NCI-H2081 treated with DMSO at 0.1 percent for 48 hours (cell line): ENCODE results near the gene HEPACAM.

Experiments used
- DNase-seq: peaks from one replicate; lab custom pipeline; 2025; lab: John Stamatoyannopoulos, UW

Gene HEPACAM

GRCh38 chr11:124898711-124899110 lies 37.1 kb downstream of the HEPACAM start:
- DNase-seq = no peak

- DNase-seq = no peak
Observed at GRCh38 chr11:124898263-124898680, 37.6 kb downstream of the HEPACAM start.

- no peak for DNase-seq
Observed at GRCh38 chr11:124897674-124898262, 38.1 kb downstream of the HEPACAM start, which contains the start of gene ROBO4. ROBO4 (minus strand) TSS chr11:124897865; CDS start chr11:124897795, 70 bp downstream.

GRCh38 chr11:124896821-124897391 lies 38.9 kb downstream of the HEPACAM start:
- DNase-seq = no peak

DNA sequence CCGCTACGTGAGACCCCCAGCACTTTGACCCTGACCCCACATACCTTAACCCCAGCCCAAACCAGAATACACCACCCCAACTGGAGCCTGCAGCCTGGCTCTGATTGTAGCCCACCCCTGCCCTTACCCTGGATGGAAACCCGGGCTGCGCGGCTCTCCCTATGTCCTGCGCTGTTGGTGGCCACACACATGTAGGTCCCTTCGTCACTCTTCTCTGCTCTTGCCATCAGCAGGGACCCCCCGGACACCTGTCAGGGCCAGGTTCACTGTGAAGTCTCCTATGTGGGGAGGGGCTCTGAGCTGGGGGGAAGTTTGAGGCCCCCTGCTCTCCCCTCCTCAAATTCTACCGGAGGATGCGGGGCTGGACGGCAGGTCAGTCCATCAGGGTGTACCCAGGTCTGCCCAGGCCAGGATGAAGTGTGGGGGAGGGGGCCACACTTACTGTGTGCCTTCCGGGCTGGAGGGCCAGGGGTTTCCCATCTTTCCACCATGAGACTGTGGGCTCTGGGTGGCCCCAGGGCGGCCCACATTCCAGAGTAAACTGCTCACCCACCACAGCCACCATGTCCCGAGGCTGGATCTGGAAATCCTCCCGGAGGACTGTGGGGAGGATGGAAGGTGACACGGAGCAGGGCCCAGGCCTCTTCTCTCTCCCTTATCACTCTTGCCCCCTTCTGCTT lies 39.6 kb downstream of the HEPACAM start:
- DNase-seq = no peak

GRCh38 chr11:124895471-124895971 lies 40.3 kb downstream of the HEPACAM start:
- DNase-seq = no peak

DNA sequence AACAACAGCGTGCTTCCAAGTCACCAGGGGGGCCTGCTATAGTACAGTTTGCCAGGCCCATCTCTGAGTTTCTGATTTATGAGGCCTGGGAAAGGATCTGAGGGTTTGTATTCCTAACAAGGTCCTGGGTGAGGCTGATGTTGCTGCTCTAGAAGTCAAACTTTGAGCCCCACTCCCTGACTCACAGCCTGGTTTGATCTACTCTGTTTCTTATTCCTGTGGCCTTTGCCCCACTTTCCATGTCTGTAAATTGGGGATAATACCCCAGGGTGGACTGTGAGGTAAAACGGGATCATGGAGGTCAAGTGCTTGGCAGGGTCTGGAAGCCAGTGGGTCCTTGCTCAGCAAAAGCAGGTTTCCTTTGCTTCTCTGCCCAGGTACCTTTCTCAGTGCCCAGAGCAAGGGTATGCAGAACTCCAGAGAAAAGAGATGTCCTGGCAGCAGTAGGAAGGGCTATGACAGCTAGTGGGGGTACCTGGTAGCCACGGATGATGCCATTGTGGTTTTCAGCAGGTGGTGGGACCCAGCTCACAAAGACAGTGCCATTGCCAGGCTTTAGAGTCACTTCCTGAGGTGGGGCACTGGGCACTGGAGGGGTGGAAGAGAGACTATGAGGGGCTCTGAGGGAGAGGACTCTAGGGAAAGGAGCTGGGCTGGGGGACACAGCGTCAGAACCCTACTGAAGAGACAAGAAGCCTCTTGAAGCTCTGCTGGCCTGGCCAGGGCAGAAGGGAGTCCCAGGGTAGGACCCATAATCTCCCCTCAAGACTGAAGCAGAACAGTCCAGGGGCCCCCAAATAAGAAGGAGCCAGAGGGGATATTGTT lies 41.0 kb downstream of the HEPACAM start:
- no peak for DNase-seq

DNA sequence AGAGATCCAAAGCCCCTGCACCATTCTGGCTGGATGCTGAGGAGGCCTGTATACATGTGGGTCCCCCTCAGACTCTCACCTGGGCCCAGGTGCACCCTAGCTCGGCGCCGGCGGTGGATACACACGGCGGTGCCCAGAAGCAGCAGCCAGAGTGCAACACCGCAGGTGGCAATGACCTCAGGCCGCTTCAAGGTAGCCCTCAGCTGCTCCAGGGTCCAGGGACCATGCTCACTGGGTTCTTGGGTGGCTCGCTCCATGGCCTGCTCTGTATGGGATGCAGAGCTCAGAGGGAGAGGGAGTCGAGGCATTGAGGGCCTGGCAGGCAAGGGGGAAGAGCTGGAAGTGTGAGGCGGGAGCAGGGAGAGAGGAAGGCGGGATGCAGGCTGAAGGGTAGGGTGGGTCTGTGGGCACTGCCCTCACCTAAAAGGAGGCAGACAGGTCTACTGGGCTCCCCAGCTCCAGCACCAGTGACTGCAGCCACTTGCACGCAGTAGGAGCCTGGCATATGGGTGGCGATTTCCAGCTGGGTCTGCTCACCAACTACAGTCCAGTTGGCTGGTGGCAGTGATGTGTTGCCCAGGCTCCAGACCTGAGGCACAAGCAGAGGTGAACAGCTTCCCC lies 42.0 kb downstream of the HEPACAM start:
- DNase-seq = no peak

DNA sequence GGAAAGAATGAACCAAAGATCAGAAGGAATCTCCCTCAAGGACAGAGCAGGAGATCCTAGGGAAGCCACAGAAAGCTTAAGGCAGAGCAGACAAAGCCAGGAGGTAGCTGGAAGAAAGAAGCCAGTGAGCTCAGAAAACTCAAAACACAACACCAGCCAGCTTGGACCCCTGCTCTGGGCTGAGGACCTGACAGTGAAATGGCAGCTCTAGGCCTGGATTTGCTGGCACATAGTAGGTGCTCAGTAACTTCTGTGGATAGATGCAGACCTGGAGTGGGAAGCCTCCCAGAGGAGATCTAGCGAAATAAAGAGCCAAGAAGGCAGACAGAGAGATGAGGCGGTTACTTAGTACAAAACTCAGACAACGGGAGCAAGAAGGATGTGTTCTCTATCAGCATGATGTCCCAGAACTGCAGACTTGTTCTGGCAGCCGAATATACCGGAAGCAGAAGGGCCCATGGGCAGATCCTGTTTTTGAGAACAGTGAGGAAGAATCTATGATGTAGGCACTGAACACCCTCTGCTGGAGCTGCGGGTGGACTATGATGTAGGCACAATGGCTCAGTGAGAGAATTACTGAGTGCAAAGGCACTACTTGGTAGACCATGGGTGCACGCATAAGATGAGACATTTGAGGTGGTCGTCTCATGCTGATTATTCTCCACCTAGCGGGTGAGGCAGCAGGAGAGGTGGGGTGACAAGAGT lies 42.9 kb downstream of the HEPACAM start:
- DNase-seq = no peak

DNA sequence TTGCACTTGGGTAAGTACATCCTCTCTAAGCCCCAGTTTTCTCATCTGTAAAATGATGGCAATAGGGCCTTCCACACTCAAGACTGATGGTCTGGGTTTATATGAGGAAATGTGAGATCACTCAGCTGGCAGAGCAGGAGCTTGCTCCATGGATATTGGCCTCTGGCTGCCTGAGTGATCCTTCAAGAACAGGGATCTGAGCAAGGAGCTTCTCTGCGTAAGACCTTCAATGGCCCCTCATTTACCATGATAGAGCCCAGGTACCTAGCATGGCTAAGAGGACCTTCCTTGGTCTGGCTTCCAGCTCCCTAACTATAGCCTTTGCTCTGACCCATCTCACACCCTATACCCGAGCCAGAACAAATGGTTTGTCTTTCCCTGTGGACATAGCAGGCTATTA lies 43.7 kb downstream of the HEPACAM start:
- DNase-seq = no peak

- DNase-seq = no peak
Observed at GRCh38 chr11:124891373-124891861, 44.4 kb downstream of the HEPACAM start.

GRCh38 chr11:124890683-124891372 lies 45.0 kb downstream of the HEPACAM start:
- no peak for DNase-seq

DNA sequence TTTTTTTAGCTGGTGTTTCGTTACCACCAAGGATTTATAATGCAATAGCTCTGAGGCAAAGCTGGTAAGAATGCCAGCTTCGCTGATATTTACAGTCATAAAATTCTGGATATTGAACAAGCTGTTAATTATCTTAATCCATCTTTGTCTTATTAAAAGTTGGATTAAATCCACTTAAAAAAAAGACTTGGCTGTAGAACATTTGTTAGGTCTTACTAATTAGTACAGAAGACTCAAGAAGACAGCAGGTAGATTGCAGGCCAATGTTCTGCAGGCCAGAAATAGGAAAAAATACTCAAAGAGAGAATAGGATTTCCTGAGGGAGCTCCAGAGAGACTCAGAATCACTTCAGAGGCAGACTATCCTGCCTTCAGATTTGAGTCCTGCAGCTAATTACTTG lies 45.7 kb downstream of the HEPACAM start:
- no peak for DNase-seq

DNA sequence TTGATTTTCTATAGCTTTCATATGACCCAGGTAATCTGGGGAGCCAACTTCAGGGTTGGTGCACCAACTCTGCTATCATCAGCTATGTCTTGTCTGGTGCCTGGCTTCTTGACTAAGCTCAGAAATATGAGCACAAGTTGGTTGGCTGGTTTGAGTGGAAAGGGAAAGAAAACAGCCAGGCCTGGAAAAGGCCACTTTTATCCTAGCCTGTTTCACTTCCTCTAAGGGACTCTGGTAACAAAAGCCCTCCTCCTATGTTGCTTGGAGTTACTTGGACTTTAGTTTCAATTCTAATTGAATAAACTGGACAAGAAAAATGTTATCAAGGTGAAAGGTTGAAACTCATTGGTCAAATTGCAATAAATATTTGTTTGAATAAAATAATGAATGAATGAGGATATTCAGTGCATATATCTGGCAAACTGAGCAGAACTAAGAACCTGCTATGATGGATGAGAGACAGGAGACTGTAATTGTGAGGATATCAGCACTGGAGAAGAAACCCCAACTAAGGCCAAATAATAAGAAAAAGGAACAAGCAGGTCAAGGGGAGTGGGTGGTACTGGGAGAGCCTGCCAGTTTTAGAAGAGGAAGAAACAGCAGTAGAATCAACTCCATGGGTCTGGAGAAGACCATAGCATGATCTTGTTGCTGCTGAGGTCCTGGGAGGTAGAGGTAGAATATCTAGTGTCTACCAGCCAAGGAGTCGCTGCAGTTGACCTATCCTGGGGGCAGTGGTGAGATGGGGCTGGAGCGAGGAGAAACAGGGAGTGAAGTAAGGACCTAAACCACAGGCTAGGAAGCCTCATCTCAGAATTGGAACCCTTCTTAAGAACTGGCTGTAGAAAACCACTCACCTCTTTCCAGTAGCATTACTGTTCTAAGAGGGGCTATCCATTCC lies 46.4 kb downstream of the HEPACAM start:
- no peak for DNase-seq

DNA sequence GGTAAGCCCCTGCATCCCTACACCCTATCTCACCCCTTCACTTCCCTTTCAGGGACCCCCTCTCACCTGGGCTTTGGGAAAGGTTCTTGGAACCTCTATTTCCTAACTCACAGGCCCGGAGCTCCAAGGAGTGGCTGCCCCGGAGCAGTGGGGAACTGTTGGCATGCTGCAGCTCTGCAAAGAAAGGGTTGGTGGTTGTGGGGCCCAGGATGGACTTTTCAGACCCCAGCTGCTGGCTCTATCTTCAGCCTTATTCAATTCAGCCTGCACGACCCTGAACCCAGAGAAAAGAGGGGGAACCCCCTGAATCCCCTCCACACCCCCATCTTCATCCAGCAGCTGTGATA lies 48.2 kb downstream of the HEPACAM start:
- no peak for DNase-seq

- no peak for DNase-seq
Observed at GRCh38 chr11:124886978-124887666, 48.7 kb downstream of the HEPACAM start.

DNA sequence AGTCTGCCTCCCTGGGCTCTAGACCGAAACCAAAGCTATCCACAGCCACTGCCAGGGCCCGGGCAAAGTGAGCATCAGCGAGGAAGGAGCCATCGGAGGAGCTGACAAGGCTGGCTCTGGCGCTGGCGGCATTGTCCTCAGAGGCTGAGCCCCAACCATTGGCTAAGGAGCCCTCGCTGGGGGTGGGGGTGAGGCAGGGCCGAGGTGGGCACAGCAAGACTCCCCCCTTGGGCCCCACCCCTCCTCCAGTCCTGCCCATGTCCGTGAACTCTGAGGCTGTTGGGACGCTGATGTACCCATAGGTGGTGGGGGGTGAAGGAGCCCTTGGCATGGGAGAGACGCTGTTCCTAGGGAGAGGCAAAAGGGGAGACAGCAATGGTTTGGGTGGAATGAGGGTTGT lies 49.4 kb downstream of the HEPACAM start:
- no peak for DNase-seq

DNA sequence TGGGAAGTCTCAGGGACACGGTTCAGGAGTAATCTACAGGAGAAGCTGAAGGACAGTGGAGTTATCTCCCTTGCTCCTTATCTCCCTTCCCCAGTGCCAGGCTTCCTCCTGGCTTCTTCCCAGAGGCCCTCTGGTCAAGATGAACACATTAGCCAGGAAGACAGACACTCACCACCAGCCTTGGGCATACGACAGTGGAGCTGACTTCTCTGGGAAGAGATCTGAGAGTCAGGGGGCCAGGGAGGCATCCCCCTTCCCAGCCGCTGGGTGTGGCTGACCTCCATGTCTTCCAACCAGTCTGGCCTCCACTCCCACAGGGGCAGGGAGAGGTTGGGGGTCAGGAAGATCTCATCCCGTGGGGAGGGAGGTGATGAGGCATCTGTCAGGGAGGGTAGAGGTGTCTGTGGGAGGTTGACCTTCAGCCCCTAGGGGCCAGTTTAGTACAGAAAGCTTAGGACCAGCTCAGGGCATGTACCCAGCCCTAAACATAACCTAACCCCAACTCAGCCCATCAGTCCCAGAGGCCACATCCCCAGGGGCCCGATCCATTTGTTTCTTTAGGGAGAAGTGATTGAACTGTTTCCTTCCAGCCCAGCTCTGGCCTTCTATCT lies 50.9 kb downstream of the HEPACAM start:
- DNase-seq = no peak

DNA sequence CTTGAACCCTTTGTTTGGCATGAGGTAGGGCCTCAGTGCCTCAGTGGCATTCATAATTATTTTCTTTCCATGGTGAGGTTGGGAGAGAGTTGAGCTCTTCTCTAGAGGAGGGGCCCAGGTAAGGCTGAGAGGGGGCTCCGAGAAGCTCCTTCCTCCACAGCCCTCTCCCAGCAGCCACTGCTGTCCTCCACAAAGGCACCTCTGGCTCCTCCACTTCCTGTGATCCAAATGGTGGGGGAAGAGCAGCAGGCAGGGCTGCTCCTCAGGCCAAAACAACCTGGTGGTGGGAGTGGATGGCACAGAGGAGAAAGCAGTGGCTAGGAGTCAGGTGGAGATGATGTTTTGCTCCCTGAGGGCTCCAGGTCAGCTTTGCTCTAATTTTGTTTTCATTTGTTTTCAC lies 51.5 kb downstream of the HEPACAM start:
- no peak for DNase-seq
